NB4 (cell line): ENCODE measurements around the gene TBC1D23.

Experiments
- CTCF ChIP-seq: IDR thresholded peaks from one replicate; pipeline ENCODE4 v1.5.1; 2012; ENCODE audit warnings: low read depth, low read length
- MAX ChIP-seq: IDR thresholded peaks from 2 replicates; pipeline ENCODE4 v1.6.1; 2011; ENCODE audit warnings: low read depth, low read length

GRCh38 chr3:100288288-100288894 lies 27.6 kb downstream of the TBC1D23 start:
- TF ChIP-seq CTCF (no peak), MAX (no peak)
